ENCODE data around the gene MIPOL1.
"Not testable (repeated sequence)": the region's sequence is repeated elsewhere in the genome, so short reads cannot be mapped to it uniquely, and the experiment has no call there.

DNA sequence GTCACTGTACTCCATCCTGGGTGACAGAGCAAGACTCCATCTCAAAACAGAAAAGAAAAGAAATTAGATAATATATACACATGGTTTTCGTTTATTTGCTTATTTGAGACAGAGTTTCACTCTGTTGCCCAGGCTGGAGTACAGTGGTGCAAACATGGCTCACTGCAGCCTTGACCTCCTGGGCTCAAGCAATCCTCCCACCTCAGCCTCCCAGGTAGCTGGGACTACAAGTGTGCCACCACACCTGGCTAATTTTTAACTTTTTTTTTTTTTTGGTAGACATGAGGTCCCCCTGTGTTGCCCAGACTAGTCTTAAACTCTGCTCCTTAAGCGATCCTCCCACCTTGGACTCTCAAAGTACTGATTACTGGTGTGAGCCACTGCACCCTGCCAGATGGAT, 11.9 kb downstream of the MIPOL1 start:
- TF ChIP-seq, protein P1, sequence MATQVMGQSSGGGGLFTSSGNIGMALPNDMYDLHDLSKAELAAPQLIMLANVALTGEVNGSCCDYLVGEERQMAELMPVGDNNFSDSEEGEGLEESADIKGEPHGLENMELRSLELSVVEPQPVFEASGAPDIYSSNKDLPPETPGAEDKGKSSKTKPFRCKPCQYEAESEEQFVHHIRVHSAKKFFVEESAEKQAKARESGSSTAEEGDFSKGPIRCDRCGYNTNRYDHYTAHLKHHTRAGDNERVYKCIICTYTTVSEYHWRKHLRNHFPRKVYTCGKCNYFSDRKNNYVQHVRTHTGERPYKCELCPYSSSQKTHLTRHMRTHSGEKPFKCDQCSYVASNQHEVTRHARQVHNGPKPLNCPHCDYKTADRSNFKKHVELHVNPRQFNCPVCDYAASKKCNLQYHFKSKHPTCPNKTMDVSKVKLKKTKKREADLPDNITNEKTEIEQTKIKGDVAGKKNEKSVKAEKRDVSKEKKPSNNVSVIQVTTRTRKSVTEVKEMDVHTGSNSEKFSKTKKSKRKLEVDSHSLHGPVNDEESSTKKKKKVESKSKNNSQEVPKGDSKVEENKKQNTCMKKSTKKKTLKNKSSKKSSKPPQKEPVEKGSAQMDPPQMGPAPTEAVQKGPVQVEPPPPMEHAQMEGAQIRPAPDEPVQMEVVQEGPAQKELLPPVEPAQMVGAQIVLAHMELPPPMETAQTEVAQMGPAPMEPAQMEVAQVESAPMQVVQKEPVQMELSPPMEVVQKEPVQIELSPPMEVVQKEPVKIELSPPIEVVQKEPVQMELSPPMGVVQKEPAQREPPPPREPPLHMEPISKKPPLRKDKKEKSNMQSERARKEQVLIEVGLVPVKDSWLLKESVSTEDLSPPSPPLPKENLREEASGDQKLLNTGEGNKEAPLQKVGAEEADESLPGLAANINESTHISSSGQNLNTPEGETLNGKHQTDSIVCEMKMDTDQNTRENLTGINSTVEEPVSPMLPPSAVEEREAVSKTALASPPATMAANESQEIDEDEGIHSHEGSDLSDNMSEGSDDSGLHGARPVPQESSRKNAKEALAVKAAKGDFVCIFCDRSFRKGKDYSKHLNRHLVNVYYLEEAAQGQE (IDR thresholded peaks at IDR 0.05; ENCODE audit: borderline replicate concordance in 1 of 2, low read depth in 1 of 2, low read length in 2 of 2), result not testable (repeated sequence)
- TF ChIP-seq, protein P2, sequence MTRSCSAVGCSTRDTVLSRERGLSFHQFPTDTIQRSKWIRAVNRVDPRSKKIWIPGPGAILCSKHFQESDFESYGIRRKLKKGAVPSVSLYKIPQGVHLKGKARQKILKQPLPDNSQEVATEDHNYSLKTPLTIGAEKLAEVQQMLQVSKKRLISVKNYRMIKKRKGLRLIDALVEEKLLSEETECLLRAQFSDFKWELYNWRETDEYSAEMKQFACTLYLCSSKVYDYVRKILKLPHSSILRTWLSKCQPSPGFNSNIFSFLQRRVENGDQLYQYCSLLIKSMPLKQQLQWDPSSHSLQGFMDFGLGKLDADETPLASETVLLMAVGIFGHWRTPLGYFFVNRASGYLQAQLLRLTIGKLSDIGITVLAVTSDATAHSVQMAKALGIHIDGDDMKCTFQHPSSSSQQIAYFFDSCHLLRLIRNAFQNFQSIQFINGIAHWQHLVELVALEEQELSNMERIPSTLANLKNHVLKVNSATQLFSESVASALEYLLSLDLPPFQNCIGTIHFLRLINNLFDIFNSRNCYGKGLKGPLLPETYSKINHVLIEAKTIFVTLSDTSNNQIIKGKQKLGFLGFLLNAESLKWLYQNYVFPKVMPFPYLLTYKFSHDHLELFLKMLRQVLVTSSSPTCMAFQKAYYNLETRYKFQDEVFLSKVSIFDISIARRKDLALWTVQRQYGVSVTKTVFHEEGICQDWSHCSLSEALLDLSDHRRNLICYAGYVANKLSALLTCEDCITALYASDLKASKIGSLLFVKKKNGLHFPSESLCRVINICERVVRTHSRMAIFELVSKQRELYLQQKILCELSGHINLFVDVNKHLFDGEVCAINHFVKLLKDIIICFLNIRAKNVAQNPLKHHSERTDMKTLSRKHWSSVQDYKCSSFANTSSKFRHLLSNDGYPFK (CRISPR knock-in tag; IDR thresholded peaks at IDR 0.05; ENCODE audit: borderline replicate concordance), result not testable (repeated sequence)
- TF ChIP-seq, protein P3, sequence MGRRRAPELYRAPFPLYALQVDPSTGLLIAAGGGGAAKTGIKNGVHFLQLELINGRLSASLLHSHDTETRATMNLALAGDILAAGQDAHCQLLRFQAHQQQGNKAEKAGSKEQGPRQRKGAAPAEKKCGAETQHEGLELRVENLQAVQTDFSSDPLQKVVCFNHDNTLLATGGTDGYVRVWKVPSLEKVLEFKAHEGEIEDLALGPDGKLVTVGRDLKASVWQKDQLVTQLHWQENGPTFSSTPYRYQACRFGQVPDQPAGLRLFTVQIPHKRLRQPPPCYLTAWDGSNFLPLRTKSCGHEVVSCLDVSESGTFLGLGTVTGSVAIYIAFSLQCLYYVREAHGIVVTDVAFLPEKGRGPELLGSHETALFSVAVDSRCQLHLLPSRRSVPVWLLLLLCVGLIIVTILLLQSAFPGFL (CRISPR knock-in tag; IDR thresholded peaks at IDR 0.05), result not testable (repeated sequence)
